Activated T-helper 1 cell treated with anti-CD3 and anti-CD28 coated beads, Interleukin-2, amount 50 U/mL, for 16 hours (primary cell): ENCODE results near the gene MTLN.
"Not testable (repeated sequence)": the region's sequence is repeated elsewhere in the genome, so short reads cannot be mapped to it uniquely, and the experiment has no call there.

Source experiments
- DNase-seq, 2 donors: peaks; one replicate each; pipeline ENCODE4 v3.0.0-alpha.2; 2020; ENCODE audit warnings: low read depth in 1 of 2, low spot score in 1 of 2

The MTLN gene

GRCh38 chr2:110211938-110212858 lies at the start of gene MTLN:
Gene MTLN (minus strand): TSS chr2:110212547. CDS start chr2:110212525, 22 bp downstream.
- peak; percentile 44 to 53 for DNase-seq

DNA sequence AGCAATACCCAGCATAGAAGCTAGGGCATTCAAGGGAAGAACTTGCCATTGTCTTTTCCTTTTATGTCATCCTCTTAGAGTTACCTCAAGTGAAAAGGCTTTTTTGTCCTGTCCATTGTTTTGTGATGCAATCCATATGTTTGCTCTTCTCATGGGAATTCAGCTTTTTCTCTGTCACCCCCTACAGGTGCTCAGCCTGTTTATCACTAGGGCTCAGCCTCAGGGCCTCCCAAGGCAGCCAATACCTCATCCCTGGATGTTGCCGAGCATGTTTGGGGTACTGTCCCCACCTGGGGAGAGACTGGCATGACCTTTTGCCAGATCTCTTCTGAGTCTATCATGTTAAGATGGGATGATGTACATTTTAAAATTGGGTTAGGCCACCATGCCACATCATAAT lies 49.6 kb upstream of the MTLN start:
- not testable (repeated sequence) for DNase-seq

- DNase-seq = not testable (repeated sequence)
These were observed 35.9 kb upstream of the MTLN start for GRCh38 chr2:110248081-110248795.

- not testable (repeated sequence) for DNase-seq
These were observed 33.4 kb upstream of the MTLN start for GRCh38 chr2:110245488-110246435.

- DNase-seq = not testable (repeated sequence)
These were observed 30.9 kb upstream of the MTLN start for GRCh38 chr2:110243283-110243682.

- DNase-seq = not testable (repeated sequence)
These were observed 22.2 kb upstream of the MTLN start for GRCh38 chr2:110234514-110234913.

DNA sequence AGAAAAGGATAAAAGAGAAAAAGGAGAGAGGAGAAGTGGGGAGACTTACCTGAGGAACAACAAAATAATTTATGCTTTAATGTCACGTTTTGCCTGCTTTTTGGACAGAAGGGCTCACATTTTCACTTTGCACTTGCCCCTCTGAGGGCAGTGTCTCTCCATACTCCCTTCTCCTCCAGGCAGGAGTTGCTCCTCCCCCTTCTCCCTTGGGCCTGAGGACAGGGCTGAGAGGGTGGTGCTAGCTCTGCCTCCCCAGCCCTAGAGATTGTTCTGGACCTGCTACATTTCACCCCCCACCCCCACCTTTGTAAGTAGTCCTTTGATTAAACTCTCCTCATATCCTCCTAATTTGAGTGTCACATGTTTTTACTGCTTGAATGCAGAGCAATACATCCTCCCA lies 17.5 kb upstream of the MTLN start:
- not testable (repeated sequence) for DNase-seq

GRCh38 chr2:110222626-110223025 lies 10.3 kb upstream of the MTLN start:
- DNase-seq = not testable (repeated sequence)

DNA sequence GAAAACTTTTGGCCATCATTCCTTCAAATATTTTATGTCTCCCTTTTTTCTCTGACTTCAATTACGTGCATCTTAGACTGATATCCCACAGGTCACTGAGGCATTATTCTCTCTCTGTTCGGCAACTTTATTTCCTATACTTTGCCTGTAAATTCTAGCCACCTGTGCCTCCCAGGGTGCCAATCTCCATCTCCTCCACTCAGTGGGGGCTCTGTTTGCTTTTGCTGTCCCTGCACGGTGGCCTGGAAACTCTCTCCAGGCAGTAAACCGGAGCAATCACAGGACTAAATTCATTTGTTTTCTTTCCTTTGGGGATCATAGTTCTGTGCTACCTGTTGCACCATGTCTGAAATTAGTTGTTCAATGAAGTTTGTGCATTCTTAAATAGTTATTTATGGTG lies 9.6 kb upstream of the MTLN start:
- DNase-seq = no peak

- no peak for DNase-seq
These were observed 7.8 kb upstream of the MTLN start for GRCh38 chr2:110220190-110220564.

DNA sequence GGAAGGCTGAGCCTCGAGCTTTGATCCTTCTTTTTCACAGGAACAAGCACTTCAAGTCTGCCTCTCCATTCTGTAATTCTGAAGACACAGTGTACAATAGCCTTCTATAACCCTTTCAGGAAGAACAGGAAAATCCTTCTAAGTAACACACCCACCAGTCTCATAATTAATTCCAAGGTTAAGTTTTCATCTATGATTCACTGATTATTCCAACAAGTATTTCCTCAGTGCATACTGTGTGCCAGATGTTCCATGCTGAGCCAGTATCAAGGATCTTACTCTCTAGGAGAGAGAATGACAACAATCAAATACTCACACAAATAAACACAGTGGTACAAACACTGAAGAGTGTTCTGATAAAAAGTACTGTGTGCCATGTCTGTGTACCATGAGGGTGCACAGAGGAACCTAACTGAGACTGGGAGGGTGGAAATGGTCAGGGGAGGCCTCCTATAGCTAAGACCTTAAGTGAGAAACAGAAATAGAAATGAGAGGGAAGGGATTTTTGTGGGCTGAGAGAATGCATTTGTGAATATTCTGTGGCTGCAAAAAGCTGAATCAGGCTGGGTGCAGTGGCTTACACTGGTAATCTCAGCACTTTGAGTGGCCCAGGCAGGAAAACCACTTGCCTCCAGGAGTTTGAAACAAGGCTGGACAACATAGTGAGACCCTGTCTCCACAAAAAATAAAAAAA lies 7.3 kb upstream of the MTLN start:
- no peak for DNase-seq

- DNase-seq = not testable (repeated sequence)
These were observed 6.5 kb upstream of the MTLN start for GRCh38 chr2:110218889-110219288.

- no peak for DNase-seq
These were observed 4.5 kb upstream of the MTLN start for GRCh38 chr2:110216803-110217202.

GRCh38 chr2:110216199-110216598 lies 3.9 kb upstream of the MTLN start:
- DNase-seq = no peak

DNA sequence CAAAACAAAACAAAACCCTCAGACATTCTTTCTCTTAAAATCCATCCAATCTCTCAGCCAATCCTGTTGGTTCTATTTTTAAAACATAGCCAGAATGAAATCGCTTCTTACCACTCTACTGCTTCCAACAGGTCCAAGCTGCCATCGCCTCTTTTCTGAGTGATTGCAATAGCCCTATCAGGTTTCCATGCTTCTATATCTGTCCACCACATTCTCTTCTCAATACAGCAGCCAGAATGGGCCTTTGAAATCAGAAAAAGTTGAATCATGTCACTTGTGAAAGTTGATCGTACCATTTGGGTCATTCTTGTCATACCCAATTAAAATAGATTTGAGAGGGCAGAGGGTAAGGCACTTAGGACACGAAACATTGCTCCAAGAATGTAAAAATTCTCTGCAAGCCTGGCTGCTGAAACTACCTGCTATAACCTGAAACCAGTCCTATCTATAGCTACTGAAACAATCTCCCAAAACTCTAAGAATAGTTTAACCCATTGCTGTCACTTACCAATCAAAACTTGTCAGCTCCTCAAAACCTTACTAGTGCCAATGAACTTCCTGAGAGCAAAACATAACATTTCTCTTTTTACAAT lies 3.3 kb upstream of the MTLN start:
- no peak for DNase-seq

- no peak for DNase-seq
These were observed 2.7 kb upstream of the MTLN start for GRCh38 chr2:110215091-110215490.

DNA sequence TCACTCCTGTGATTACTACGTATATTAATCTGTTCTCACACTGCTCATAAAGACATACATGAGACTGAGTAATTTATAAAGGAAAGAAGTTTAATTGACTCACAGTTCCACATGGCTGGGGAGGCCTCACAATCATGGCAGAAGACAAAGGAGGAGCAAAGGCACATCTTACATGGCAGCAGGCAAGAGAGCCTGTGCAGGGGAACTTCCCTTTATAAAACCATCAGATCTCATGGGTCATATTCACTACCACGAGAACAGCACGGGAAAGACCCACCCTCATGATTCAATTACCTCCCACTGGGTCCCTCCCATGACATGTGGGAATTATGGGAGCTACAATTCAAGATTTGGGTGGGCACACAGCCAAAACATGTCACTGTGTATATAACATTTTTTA lies 1.2 kb upstream of the MTLN start:
- DNase-seq = not testable (repeated sequence)

GRCh38 chr2:110205660-110206455 lies 6.5 kb downstream of the MTLN start:
- DNase-seq = no peak
